ENCODE results near the gene SNAP47.

The SNAP47 gene

DNA sequence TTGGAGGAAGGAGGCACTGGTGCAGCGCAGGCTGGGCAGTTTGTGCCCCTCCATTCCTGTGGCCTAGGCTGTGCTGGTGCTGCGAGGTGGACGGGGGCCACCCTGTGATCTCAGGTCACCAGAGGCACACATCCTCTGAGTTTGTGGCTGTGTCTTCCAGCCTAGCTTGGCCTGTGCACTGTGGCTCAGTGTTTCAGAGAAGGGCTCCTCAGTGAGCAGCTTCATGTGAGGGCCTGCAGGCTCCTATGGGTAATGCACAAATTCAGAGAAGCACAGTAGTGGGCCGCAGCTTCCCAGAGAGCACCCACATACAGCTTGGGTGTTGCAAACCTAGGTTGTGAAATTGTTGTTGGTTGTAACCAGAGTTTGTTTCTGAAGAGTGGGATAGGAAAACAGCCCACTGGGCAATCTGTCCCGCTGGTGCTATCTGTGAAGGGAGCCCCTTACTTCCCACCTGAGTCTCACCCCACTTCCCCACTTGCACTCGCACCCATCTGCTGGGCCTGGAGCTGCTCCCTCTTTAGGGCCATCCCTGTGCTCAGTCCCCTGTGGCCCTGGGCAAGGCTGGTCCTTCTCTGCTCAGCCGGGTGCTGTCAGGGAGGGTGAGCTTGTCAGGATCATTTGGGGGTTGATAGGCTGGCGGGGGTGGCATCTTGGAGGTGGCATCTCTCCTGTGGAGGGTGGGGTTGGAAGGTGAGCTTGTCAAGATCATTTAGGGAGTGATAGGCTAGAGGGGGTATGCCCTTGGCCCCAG is 30.2 kb downstream of the SNAP47 start:
- peak in 3 of 10 donors; percentile 30 to 71 (median 64) for DNase-seq
- intact Hi-C loops (cut with DNase I): loop anchor here (10.0 kb wide), 1 partner anchor 319 kb away; the partner anchor contains the start of gene ARF1

DNA sequence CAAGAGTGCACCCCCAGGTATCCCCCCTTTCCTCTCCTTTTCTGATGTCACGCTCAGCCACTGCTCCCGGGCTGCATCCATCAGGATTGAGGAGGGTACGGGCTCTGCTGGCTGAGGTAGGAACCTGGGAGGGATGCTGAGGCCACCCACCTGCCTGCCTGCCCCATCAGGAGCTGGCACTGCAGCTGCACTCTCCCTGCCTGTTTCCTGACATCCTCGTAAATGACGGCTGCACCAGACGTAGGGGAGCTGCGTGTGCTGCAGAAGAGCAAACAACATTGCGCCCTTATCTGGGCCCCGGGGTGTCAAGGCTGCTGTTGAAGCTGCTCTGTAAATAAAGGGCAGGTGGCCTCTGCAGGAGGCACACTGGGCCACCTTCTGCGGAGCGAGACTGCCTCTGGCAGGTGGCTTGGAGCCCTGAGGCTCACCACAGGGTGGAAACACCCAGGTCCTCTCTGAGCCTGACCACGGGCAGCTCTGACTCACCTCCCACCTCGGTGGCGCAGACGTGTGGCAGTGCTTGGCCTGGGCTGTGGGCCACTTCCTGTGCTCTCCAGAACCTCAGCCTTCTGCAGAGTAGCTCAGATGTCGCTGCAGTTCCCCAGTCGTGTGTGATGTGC is 30.9 kb downstream of the SNAP47 start:
- peak in 3 of 10 donors; percentile 66 to 83 (median 70) for DNase-seq

DNA sequence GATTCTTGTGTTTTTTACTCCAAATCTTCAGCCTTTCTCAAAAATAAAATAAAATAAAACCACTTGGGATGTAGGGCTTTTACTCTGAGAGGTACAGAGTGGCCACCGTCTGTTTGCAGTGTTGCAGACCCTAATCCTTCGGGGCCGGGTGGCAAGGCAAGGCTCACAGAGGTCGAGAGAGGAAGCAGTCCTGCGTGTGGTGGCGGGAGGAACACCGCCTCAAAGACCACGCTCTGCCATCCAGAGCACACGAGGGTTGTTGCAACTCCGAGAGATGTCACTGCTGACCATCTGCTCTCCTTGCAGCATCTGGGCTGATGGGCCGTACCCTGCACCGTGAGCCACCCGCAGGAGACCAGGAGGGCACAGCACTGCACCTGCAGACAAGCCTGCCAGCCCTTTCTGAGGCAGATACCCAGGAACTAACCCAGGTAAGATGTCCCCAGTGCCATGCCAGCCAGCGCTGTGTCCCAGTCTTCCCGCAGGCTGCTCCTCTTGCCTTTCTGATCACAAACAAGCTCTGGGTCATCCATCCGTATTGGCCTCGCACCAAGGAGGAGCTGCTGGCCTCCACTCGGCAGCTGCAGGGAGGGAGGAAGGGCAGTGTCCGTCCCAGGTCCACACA is 31.5 kb downstream of the SNAP47 start:
- intact Hi-C loops (cut with DNase I): loop anchor here (10.0 kb wide), 1 partner anchor 318 kb away; the partner anchor contains the start of gene ARF1
- peak in 3 of 10 donors; percentile 50 to 73 (median 66) for DNase-seq

More for the DNA sequence above, 30.9 kb downstream of the SNAP47 start:
- intact Hi-C loops (cut with DNase I): loop anchor here (10.0 kb wide), 1 partner anchor 319 kb away; the partner anchor contains the start of gene ARF1

DNA sequence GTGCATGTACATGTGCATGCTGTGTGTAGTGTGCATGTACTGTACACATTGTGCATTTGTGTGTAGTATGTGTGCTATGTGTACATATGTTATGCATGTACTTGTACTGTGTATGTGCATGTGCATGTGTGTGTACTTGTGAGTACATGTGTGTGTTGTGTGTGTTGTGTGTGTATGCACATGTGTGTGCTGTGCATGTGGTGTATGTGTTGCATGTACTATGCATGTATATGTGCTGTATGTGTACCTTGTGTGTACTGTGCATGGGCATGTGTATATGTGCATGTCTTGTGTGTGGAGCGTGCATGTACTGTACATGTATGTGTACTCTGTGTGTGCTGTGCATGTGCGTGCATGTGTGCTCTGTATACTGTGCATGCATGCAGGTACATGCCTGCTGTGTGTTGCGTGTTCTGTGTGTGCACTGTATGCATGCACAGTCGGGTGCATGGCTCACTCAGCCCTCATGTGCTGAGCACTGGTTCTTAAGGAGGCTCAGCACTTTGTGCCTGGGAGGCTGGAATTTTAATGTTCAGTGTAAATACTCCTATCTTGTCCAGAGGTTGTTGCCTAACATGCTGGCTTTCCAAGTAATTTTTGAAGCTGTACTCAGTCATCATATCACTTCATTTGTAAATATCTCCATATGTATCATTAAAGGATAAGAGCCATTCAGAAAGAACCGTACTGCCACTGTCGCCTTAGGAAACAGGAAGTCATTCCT is 32.3 kb downstream of the SNAP47 start:
- peak in 1 of 10 donors; percentile 8 for DNase-seq
- intact Hi-C loops (cut with DNase I): loop anchor here (10.0 kb wide), 1 partner anchor 317 kb away; the partner anchor contains the start of gene ARF1

DNA sequence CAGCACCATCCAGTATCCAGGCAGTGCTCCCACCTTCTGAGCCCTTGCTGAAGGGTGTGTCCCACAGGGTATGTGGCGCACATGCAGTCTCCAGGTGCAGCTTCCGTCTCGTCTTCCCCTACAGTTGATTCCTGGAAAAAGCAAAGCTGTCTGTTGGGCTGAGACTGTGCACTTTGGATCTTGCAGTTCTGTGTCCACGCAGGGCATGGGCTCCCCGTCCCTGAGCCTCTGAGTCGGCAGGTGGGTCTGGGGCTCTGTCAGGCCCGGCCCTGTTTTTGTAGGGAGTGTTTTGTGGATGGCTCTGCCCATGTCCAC is 32.8 kb downstream of the SNAP47 start:
- intact Hi-C loops (cut with DNase I): loop anchor here (10.0 kb wide), 1 partner anchor 317 kb away; the partner anchor contains the start of gene ARF1
- peak in 1 of 10 donors; percentile 43 for DNase-seq

DNA sequence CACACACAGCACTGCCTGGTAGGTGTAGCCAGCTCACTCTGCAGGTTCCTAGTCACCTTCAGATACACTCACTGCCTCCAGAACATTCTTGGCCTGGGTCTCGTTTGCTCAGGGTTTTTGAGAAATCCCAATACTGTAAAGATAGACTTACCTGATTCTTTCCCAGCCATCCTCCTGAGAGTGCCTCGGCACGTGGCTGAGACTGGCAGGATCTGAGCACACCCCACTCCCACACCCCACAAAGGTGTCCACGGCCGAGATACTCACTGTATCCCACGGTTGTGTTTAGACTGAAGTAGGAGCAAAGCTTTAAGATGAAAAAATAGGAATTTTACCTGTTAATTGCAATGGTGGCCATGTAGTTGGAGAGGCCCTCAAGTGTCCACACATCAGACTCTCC is 33.4 kb downstream of the SNAP47 start:
- DNase-seq: peak in 2 of 10 donors; percentile 12 to 57
- intact Hi-C loops (cut with DNase I): loop anchor here (10.0 kb wide), 1 partner anchor 316 kb away; the partner anchor contains the start of gene ARF1

DNA sequence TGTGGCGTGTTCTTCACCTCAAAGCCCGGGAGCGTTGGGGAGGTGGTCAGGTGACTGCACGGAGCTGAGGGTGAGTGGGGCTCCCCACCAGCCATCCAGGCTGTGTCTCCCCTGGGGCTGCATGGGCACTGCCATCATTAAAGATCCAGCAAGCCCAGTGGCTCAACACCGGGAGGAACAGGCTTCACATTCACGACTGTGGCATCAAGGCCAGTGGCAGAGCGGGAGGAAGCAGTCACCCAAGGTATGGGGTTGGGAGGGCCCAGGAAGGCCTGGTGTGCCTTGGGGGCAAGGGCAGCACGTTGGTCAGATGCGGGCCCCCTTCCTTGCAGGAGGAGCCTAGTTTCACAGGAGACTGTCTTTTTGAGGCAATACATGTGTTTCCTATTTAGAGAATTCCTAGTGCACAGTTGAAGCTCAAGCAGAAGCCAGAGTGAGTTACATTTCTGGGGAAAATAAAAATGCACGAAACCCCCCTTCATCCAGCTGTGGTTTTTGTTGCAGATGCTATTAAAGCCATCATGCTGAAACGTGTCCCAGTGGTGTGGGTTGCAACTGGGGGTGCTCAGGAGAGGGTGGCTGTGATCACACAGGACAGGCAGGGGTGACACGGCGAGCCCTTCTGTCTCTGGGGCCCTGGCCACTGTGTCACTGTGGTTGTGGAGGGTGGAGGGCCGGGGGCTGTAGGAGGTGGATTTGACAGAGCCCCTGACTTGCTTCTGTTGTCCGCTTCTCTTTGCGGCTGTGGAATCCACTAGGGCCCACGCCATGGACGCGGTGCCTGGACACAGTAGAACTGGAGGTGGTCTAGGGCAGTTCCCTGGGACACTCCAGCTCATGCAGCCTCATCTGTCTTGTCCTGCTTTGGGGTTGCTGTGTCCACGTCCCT is 34.1 kb downstream of the SNAP47 start:
- intact Hi-C loops (cut with DNase I): loop anchor here (10.0 kb wide), 1 partner anchor 316 kb away; the partner anchor contains the start of gene ARF1
- DNase-seq: peak in 3 of 10 donors; percentile 49 to 59 (median 58)

DNA sequence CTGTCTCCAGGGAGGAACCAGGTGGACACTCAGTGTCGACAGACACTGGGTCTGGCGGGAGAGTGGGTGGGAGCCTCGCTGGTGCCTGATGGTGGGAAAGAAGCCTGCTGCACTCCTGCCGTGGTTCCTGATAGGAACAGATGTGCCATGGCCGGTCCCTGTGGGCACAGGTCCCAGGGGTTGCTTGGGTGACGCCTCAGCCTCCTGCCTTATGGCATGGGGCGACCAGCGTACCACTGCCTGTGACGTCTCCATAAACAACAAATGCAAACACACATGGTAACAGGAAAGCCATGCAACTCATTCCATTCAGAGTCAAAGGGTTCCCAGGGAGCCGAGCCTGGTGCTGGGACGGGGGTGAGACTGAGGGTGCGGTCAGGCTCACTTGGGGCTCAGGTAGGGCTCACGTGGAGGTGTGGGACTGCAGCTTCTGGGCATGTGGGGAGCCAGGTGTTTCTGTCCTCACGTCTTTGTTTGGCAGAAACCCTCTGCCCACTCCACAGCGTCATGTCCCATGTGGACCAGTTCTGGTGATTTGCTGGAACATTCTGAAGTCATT is 34.8 kb downstream of the SNAP47 start:
- DNase-seq: peak in 2 of 10 donors; percentile 31 to 45
- intact Hi-C loops (cut with DNase I): loop anchor here (10.0 kb wide), 1 partner anchor 315 kb away; the partner anchor contains the start of gene ARF1

DNA sequence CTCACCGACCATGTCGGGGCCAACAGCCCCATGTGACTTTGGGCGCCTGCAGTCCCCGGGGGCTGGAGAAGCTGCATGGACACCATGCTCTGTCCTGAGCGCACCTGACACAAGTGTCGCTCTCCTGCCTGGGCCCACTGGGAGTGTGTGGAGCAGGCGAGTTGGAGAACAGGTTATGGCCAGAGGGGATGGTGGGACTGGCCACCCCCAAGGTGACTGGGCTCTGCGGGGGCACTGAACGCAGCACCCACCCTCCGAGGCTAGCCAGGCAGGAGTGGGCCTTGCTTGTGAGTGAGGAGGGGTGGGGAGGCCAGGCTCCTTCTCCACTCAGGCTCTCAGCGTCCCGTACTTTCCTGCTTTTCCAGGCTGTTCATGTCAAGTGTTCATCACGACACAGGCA is 35.6 kb downstream of the SNAP47 start:
- intact Hi-C loops (cut with DNase I): no loop called here
- peak in 1 of 10 donors; percentile 57 for DNase-seq

DNA sequence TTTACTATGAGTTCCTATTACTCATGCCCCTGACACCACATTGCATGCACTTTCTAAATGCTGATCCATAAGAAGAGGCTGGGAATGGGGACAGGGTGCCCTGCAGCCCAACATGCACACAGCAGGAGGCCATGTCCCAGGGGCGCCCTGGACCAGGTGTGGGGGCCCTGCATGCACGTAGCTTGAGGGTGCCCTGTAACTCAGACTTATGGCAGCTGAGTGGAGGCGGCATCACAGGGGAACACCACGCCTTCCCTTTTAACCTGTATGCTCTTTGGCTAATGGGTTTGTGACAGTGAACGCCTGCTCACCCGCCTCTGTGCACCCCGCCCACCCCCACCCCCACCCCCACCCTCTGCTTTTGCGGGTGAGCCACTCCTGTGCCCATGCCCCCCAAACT is 36.1 kb downstream of the SNAP47 start:
- intact Hi-C loops (cut with DNase I): no loop called here
- peak in 2 of 10 donors; percentile 44 to 71 for DNase-seq

DNA sequence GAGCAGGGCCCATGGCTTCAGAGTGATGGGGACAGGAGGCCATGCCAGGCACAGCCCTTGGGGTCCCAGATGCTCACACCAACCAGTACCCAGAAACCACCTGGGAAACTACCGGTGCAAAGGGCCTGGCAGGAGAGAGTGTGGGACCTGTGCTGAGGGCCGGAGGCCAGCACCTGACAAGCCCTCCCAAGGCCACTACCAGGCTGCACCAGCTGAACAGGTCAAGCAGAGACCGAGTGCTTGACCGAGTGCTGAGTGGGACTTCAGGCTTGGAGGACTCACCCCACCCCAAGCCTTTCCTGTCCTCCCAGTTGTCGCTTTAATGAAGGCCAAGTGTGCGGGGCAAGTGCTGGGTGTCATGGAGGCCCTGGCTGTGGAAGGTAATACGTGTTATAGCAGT is 36.5 kb downstream of the SNAP47 start:
- intact Hi-C loops (cut with DNase I): no loop called here
- DNase-seq: peak in 2 of 10 donors; percentile 58 to 69

DNA sequence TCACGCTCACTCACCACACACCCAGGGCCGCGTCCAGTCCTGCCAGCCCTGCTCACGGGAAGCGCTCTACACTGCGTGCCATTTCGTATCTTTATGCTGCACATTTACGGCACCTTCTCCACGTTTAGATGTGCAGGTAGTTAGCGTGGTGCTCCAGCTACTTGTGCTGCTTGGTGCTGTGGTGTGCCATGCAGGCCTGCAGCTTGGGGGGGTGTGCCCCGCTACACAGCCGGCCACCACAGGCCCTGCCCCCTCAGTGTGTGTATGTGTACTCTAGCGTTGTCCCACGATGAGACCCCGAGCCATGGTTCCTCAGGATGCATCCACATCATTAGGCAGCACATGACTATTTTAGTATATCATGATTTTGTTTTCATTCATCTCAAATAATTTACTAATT is 38.3 kb downstream of the SNAP47 start:
- DNase-seq: peak in 3 of 10 donors; percentile 23 to 59 (median 44)
- intact Hi-C loops (cut with DNase I): no loop called here

DNA sequence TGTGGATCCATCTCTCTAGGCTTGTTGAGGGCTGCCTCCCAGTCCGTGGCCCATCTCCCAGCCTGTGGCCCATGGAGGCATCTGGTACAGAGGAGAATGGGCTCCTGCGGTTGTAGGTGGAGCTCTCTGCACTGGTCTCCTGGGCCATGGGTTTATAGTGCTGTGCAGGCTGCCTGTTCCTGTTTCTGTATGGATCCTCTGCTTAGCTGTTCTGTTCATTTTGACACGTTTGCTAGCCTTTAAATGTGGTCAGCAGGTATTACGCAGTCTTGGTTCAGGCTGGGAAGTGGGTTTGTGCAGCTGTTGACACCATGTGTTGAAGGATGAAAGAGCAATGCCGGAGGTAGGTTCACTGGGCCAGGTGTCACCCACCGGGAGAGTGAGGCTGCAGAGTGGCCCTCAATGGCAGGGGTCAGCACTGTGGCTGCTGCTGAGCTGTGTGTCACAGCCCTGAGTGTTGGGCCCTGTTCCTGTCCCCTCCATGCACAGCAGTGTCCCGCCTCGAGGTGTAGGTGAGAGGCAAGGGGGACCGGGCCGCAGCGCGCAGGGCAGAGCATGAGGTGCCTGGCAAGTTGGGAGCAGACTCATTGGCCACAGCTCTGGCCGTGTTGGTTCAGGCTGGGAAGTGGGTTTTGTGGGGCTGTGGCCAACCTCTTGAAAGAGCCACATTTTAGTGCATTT is 39.0 kb downstream of the SNAP47 start:
- peak in 2 of 10 donors; percentile 58 to 62 for DNase-seq
- intact Hi-C loops (cut with DNase I): no loop called here

DNA sequence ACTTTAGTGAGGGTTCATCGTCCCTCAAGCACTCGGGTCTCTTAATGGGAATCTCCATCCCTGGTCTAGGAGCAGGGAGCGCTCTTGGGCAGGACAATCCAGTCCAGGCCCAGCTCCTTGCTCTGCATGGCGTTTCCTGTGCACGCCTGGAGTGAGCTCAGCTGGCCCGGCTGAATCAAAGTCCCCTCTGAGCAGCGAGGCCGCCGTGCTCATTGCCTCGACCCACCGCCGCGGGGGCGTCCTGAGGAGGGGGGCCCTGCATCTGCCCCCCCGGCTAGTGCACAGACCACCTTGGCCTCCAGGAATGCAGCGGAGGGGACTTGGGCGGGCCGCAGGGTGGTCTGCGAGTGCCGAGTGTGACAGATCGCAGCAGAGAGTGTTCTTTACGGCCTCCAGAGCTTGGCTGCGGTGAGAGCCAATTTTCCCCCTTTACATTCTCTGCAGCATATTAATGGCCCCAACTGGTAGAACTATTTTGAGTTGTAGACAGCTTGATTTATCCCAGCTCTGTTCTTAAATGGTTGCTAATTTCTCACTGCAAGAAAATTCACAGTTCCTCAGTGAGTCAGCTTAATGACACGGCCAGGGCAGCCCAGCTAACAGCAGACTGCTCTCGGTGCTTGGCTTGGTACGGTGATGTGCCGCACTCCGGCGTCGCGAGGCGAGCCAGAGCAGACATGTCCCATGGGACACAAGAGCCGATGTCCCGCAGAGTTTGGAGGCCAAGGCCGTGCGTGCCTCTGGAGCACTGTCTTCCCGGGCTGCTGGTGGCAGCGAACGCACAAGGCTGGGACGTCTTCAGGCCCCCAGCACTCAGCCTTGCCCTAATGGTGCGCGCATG is 39.8 kb downstream of the SNAP47 start:
- DNase-seq: peak in 3 of 10 donors; percentile 4 to 84 (median 72)
- intact Hi-C loops (cut with DNase I): no loop called here

DNA sequence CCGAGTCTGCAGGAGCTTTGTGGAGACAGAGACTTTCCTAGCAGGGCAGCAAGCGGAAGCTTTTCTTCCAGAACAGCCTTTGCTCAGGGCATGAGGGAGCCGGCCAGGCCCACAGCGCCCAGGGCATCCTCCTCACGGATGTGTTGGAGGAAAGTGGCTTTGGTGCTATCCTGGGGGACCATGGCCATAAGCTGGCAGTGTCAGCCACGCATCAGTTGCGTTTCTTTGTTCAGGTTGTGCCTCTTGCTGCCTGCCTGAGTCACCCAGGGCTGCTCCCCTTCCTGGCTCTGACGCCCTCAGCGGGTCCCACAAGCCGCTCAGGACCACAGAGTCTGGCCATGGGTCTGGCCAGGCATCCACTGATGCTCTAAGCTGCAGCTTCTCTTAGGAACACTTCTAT is 40.6 kb downstream of the SNAP47 start:
- intact Hi-C loops (cut with DNase I): no loop called here
- peak in 2 of 10 donors; percentile 43 to 54 for DNase-seq

DNA sequence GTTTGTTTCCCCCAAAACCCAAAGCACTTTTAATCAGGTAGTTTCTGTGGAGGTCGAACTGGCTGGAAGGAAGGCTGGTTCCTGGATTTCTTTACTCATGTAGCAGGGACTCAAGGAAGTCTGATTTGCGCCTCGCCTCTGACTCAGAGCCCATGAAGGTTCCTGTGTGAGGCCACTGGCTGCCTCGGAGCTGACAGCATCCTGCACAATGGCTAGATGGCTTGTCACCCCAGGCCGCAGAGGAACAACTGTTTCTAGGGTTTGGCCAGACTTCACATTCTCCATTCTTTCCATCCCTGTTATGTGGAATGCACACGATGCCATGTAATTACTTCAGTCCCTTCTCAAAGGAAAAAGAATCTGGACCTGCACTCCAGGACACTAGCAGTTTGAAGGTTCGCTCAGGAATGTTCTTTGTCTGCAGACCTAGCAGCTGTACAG is 41.1 kb downstream of the SNAP47 start:
- intact Hi-C loops (cut with DNase I): no loop called here
- peak in 2 of 10 donors; percentile 30 to 33 for DNase-seq

DNA sequence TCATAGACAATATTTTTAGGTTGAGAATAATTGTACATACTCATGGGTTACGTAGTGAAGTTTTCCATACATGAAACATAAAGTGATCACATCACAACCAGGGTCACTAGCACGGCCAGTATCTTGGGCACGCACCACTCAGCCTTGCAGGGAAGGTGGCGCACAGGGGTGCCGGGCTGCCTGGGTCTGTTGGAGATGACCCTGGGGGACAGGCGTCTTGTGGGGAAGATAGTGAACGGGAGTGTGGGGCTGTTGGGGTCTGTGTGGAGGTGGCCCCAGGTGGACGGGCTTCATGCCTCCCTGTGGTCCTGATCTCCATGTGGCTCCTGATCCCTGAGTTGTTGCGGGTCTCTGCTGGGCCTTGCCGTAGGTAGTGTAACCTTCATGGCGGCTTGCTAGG is 41.9 kb downstream of the SNAP47 start:
- intact Hi-C loops (cut with DNase I): no loop called here
- peak in 3 of 10 donors; percentile 3 to 67 (median 59) for DNase-seq
